GM10248 (cell line): ENCODE results near the gene IFNL4.
"Not testable (repeated sequence)": the region's sequence is repeated elsewhere in the genome, so short reads cannot be mapped to it uniquely, and the experiment has no call there.

ENCODE experiments used
- CTCF ChIA-PET: fragments of 300-600 bp; sonication (Branson Sonifier 250); formaldehyde crosslinking; extraction: SDS; loops from one replicate; lab custom pipeline; 2021; ENCODE audit warnings: antibody characterized with exemption; lab: Yijun Ruan, JAX
- POLR2A ChIA-PET: fragments of 350-650 bp; sonication (Branson Sonifier 250); formaldehyde crosslinking; extraction: SDS; loops from one replicate; lab custom pipeline; 2020; ENCODE audit warnings: antibody characterized with exemption; lab: Yijun Ruan, JAX
- DNase-seq: peaks from one replicate; pipeline ENCODE4 v3.0.0; 2012; ENCODE audit errors: extremely low spot score
- CTCF ChIP-seq: IDR thresholded peaks from 2 replicates; pipeline ENCODE4 v1.5.1; 2012; ENCODE audit warnings: mild to moderate bottlenecking, low read depth; ENCODE audit errors: extremely low read depth, missing control alignments, control extremely low read depth

Gene IFNL4

DNA sequence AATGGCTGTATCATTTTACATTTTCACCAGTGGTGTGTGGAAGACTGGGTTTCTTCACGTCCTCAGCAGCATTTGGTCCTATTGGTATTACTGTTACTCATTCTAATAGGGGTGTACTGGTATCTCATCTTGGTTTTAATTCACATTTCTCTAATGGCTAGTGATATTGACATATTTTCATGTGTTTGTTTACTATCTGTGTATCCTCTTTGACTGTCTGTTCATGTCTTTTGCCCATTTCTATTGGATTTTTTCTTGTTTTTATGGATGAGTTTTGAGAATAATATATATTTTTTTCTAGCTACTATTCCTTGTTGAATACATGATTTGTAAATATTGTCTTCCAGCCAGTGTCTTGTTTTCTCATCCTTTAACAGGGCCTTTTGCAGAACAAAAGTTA is 33.4 kb upstream of the IFNL4 start:
- TF ChIP-seq CTCF, result no peak
- POLR2A ChIA-PET, result no interaction called here
- DNase-seq, result no peak
- CTCF ChIA-PET, result no interaction called here

DNA sequence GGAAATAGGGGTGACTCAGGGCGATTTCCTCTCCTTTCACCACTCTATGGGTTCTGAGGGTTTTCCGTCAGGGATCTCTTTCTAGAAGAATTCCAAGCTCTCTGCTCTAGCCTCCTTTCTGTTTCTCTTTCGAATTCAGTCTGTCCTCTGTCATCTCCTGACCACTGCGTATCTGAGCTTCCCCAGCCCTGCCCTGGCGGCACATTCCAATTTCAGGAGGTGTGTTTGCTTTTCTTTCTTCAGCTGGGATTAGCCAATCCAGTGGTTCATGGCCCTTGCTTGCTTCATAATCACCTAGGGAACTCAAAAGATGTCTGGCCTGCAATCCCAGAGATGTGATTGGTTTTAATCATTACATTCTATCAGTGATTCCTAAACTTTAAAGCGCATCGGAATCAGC is 28.9 kb upstream of the IFNL4 start:
- TF ChIP-seq CTCF, result no peak
- no peak for DNase-seq
- CTCF ChIA-PET, result no interaction called here
- POLR2A ChIA-PET, result no interaction called here

DNA sequence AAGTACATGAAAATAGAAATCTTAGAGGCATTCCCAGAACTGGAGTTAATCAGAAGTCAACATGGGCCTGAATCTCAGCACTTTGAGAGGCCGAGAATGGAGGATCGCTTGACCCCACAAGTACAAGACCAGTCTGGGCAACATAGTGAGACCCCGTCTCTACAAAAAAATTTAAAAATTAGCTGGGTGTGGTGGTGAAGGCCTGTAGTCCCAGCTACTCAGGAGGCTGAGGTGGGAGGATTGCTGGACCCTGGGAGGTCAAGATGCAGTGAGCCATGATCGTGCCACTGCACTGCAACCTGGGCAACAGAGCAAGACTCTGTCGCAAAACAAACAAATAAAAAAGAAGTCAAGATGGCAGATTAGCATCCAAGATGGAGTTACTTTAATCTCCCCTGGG is 28.1 kb upstream of the IFNL4 start:
- DNase-seq, result no peak
- no peak for TF ChIP-seq CTCF
- CTCF ChIA-PET, result no interaction called here
- POLR2A ChIA-PET, result no interaction called here

GRCh38 chr19:39275578-39275977 is 26.9 kb upstream of the IFNL4 start:
- ChIA-PET CTCF (interaction anchor here (1.3 kb wide), 1 partner anchor 12 kb away, joined by 4 read pairs; no protein-coding TSS in a partner anchor), POLR2A (no interaction called here)
- DNase-seq, result no peak
- TF ChIP-seq CTCF, result no peak

- POLR2A ChIA-PET, CTCF ChIA-PET, DNase-seq: not testable (repeated sequence)
Measured at GRCh38 chr19:39273859-39274258, 25.2 kb upstream of the IFNL4 start.

DNA sequence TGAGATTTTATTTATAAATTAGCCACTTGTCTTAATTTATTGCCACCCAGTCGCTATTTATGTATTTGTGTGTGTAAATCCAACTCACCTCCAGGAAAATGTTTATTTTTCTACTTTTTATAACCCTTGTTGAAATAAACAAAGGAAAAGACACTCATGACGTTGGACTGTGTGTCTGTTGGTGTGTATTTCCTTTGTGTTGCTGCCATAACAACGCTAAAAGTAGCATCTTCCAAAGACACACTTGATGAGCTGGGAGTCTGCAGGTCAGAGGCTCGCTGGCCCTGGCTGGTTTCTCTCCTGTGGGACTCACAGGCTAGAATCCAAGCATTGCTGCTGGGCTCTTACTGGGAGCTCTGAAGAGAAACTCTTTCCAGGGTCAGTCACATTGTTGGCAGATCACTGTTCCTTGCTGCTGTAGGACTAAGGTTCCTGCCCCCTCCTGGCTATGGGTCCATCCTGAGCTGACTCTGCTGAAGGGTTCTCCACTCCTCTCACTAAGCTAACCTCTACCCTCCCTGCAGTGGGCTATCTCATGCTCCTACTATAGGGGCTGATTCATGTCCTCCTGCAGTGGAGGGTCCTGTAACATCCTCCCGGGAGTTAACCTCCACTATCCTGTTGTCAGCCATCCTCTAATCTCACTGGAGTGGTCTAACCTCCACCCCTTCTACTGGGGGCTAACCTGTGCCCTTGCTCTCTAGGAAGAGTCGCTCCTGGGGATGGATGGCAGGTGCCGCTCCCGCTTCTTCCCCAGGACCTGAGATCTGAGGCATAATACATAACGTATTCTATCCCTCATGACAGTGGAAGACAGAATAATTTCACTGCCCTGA is 21.6 kb upstream of the IFNL4 start:
- DNase-seq, result no peak
- ChIA-PET POLR2A (no interaction called here), CTCF (interaction anchor here (1.4 kb wide), 1 partner anchor 62 kb away, joined by 5 read pairs; no protein-coding TSS in a partner anchor)
- TF ChIP-seq CTCF, result no peak

- CTCF ChIA-PET, DNase-seq, POLR2A ChIA-PET: not testable (repeated sequence)
Measured at GRCh38 chr19:39269369-39269768, 20.7 kb upstream of the IFNL4 start.

DNA sequence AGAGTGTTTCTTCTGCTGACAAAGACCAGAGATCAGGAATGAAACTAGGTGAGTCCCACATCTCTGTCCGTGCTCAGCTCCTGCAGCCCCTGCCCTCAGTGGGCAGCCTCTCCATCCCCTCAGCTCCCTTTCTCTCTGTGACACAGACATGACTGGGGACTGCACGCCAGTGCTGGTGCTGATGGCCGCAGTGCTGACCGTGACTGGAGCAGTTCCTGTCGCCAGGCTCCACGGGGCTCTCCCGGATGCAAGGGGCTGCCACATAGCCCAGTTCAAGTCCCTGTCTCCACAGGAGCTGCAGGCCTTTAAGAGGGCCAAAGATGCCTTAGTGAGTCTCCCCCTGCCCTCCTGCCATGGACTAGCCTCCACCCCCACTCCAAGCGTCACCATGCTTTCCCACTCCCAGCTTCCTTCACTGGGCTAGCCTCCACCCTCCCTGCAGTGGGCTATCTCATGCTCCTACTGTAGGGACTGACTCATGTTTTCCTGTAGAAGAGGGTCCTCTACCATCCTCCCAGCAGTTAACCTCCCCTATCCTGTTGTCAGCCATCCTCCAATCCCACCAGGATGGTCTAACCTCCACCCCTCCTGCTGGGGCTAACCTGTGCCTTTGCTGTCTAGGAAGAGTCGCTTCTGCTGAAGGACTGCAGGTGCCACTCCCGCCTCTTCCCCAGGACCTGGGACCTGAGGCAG is 20.0 kb upstream of the IFNL4 start:
- DNase-seq, CTCF ChIA-PET, POLR2A ChIA-PET: not testable (repeated sequence)

DNA sequence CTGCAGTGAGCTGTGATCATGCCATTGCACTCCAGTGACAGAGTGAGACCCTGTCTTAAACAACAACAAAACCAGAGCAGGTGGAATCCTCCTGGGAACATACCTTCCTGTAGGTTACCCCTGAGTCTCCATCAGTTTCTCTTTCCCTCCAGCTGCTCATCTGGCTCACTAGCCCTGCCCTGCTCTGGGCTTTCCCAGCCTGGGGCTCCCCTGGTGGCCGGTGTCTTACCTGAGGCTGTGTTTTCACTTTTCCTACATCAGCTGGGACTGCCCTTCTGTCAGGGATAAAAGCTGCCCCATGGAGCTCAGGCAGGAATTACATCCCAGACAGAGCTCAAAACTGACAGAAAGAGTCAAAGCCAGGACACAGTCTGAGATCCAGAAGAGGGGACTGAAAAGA is 19.4 kb upstream of the IFNL4 start, which contains the start of gene IFNL2:
Gene IFNL2 (plus strand): TSS at position 312 of the 400 bp plus-strand sequence. CDS start 173 bp downstream, outside the sequence.
- CTCF ChIA-PET, DNase-seq, POLR2A ChIA-PET: not testable (repeated sequence)
